Cardiac fibroblast (primary cell): Measurements from ENCODE around the gene SCPEP1.
"Not testable (repeated sequence)": the region's sequence is repeated elsewhere in the genome, so short reads cannot be mapped to it uniquely, and the experiment has no call there.

Experiments used
- DNase-seq, 2 donors: peaks; one replicate each; pipeline versions ENCODE4 v3.0.0 to v3.0.0-alpha.2; 2010; ENCODE audit warnings: low read depth in 2 of 2
- H3K4me3 ChIP-seq, 2 donors: replicated peaks in 1 of 2; 1 replicate in 1 of 2; 2 replicates in 1 of 2; pipeline ENCODE4 v1.5.1; 2011; ENCODE audit warnings: low read depth in 2 of 2, low read length in 2 of 2, mild to moderate bottlenecking in 2 of 2, moderate library complexity in 1 of 2
- TF ChIP-seq, protein P1 (sequence below): IDR thresholded peaks from one replicate; pipeline ENCODE4 v1.5.1; 2011; ENCODE audit warnings: low read depth, mild to moderate bottlenecking, low read length, inconsistent platforms

Gene SCPEP1

DNA sequence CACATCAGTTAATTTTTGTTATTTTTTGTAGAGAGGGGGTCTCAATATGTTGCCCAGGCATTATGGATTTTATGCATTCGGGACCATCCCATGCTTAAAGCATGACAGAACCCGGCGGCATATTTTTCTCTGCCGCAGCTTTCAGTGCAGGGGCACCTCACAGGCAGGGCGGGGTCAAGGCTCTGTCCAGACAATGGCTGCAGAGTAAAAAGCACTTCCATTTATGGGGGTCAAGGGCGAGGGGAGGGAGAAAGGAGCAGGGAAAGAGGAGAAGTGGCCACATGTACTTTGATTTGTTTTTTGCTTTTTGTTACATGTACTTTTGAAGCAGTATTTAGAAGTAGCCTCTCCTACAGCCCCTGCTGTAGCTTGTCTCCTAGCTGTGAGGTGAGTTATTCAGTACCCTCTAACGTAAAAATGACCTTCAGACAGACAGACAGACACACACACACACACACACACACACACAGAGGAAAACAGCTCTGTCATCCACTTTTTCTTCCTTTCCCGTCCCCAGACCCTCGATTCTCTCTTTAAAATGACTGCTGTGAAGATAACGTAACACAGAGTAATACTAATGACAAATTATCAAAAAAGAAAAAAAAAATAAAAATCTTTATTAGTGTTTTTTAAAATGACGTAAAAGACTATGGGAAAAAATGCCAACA, 856 bp upstream of the SCPEP1 start:
- TF ChIP-seq, protein P1, sequence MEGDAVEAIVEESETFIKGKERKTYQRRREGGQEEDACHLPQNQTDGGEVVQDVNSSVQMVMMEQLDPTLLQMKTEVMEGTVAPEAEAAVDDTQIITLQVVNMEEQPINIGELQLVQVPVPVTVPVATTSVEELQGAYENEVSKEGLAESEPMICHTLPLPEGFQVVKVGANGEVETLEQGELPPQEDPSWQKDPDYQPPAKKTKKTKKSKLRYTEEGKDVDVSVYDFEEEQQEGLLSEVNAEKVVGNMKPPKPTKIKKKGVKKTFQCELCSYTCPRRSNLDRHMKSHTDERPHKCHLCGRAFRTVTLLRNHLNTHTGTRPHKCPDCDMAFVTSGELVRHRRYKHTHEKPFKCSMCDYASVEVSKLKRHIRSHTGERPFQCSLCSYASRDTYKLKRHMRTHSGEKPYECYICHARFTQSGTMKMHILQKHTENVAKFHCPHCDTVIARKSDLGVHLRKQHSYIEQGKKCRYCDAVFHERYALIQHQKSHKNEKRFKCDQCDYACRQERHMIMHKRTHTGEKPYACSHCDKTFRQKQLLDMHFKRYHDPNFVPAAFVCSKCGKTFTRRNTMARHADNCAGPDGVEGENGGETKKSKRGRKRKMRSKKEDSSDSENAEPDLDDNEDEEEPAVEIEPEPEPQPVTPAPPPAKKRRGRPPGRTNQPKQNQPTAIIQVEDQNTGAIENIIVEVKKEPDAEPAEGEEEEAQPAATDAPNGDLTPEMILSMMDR: no peak
- H3K4me3 ChIP-seq: peak overlapping the region; percentile 69 to 83
- DNase-seq: peak; percentile 11 to 17

DNA sequence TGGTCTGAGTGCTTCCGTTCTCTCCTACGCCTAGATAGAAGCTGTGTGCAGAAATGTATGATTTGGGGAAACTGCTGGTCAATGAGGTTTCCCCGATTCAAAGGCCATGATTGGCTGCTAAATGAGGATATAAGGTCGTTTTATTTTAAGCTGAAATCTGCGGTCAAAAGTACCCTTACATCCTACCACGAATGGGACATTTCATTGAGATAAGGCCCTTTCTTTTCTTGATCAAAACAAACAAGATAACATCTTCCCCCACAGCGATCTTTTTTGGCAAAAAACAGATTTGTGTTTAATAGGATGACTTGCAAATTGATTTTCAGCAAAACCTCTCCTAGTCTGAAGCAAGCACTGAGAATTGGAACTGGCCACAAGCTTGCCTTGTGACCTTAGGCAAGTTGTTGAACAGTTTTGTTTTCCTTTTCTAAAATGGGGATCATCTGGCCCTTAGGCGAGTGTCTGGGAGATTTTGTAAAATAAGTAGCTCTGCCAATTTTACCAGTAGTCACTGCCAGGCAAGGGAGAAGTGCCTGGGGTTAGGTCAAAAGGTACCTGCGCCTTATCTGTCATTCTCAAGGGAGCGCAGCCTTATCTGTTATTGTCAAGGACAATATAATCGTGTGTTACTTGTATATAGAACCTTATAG, 635 bp downstream of the SCPEP1 start:
- TF ChIP-seq, protein P1: no peak
- peak; percentile 22 to 30 for DNase-seq
- H3K4me3 ChIP-seq: peak overlapping the region; percentile 69 to 83

DNA sequence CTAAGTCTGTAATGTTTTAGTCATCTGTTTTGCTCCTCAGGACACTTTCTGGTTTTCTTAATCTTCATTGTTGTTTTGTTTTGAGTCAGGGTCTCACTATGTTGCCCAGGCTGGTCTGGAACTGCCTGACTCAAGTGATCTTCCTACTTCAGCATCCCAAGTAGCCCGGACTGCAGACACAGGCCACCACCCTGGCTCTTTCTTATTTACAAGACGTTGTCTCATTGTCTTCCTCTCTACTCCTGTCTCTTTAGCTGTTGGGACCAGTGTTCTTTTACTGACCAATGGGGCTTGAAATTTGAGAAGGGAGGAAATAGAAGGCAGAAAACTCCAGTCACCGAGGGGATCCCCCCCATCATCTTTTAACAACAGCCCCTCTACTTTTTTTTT, 1.2 kb downstream of the SCPEP1 start:
- H3K4me3 ChIP-seq: no peak overlapping the region
- DNase-seq: no peak
- TF ChIP-seq, protein P1: no peak

DNA sequence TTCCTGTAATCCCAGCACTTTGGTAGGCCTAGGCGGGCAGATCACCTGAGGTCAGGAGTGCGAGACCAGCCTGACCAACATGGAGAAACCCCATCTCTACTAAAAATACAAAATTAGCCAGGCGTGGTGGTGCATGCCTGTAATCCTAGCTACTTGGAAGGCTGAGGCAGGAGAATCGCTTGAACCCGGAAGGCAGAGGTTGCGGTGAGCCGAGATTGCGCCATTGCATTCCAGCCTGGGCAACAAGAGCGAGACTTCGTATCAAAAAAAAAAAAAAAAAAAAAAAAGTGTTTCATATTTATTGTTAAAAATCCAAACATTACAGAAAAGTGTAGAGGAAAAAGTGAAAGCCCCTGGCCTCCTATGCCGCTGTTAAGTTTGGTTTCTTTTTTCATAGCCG, 2.6 kb downstream of the SCPEP1 start:
- DNase-seq, H3K4me3 ChIP-seq: not testable (repeated sequence)

DNA sequence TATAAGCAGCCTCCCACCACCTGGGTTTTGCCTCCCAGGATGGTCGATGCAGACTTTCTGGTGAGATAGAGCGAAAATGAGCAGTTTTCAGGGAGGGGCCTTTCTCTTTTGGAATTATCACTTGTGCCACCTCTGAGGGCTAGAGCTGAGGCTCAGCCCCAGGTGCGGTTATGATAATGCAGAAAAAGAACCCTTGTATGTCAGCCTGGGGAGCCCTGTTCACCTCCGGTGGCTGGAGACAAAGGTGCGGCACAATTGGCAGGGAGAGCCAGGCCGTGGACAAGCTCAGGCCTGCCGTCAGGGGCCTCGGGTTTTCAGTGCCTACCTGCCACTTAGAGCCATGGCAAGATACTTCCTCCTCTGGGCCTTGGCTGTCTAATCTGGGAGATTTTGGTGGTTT, 4.4 kb downstream of the SCPEP1 start:
- TF ChIP-seq, protein P1: no peak
- DNase-seq: no peak
- H3K4me3 ChIP-seq: no peak overlapping the region

DNA sequence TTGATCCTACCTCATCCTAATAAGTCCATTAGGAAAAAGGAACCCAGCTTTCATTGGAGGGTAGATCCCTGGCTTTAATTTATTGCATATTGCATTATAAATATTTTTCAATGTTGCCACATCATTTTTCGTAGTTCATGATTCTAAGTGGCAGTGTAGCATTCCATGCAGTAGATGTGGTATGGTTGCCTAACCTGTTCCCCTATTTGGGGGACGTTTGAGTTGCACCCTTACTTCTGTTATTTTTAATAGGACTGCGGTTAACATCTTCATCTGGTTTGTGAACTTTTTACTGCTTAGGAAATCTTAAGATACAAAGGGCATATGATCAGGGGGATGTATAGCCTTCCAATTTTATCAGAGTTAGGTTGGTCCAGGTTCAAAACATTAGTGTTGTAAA, 5.4 kb downstream of the SCPEP1 start:
- H3K4me3 ChIP-seq: no peak overlapping the region
- TF ChIP-seq, protein P1: no peak
- no peak for DNase-seq

DNA sequence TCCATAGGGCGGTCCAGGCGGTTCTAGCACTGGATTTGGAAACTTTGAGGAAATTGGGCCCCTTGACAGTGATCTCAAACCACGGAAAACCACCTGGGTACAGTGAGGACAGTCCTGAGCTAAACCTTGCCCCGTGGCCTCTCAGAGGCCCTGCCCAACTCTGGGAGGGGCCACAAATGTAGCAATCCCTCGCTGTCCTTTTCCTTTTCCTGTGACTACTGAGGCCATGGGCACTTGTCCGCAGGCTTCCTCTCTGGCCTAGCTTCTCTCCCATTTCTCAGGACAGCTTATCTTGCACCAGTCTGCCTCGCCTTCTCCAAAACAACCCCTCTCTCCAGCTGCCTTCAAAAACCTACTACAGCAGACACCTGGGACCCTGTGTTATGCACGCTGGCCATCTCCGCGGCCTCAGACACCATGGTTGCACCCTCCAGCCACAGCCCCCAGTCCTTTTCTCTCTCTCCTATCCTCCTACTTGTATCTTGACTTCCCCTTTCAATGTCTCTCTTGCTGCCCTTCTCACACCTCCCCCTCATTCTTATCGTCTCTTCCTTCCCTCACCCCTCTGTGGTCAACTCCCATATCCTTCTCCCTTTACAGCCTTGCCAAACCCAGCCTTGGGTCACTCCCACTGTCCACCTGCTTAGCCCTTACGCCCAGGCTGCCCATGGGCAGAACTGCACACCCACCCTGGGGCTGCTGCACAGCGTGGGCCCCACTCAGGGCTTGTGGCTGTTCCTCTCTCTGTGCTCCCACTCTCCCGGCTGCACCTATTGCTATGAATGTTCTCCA, 7.6 kb downstream of the SCPEP1 start:
- H3K4me3 ChIP-seq: no peak overlapping the region

More for the DNA sequence above, 7.6 kb downstream of the SCPEP1 start:
- TF ChIP-seq, protein P1: no peak
- DNase-seq: no peak
